Memory B cell (primary cell): ENCODE data around the gene FAM111A.
A peak's percentile ranks its signal among the peaks of the same experiment; 100 is the strongest.
"Not testable (repeated sequence)": the region's sequence is repeated elsewhere in the genome, so short reads cannot be mapped to it uniquely, and the experiment has no call there.

Experiments
- ATAC-seq: fragments of 150-1000 bp; cut with Tn5 transposase; 2 replicates; pipeline ENCODE4 v1.10.0; 2021; ENCODE audit warnings: low read depth, mild to moderate bottlenecking, moderate library complexity
- DNase-seq, 2 donors: peaks; one replicate each; pipeline ENCODE4 v3.0.0; 2022; ENCODE audit warnings: low spot score in 2 of 2
- H3K27ac Mint-ChIP-seq: one replicate; pipeline ENCODE4 v1.8.0; 2022; ENCODE audit warnings: mild to moderate bottlenecking, moderate library complexity, mixed read lengths
- H3K27me3 Mint-ChIP-seq: one replicate; pipeline ENCODE4 v1.8.0; 2022; ENCODE audit warnings: mixed read lengths
- H3K36me3 Mint-ChIP-seq: one replicate; pipeline ENCODE4 v1.8.0; 2022; ENCODE audit warnings: mild to moderate bottlenecking, mixed read lengths
- H3K4me1 Mint-ChIP-seq: one replicate; pipeline ENCODE4 v1.8.0; 2022; ENCODE audit warnings: mixed read lengths
- H3K4me3 Mint-ChIP-seq: one replicate; pipeline ENCODE4 v1.8.0; 2022; ENCODE audit warnings: mild to moderate bottlenecking, moderate library complexity, mixed read lengths
- H3K9me3 Mint-ChIP-seq: one replicate; pipeline ENCODE4 v1.8.0; 2022; ENCODE audit warnings: mixed read lengths

Gene FAM111A

DNA sequence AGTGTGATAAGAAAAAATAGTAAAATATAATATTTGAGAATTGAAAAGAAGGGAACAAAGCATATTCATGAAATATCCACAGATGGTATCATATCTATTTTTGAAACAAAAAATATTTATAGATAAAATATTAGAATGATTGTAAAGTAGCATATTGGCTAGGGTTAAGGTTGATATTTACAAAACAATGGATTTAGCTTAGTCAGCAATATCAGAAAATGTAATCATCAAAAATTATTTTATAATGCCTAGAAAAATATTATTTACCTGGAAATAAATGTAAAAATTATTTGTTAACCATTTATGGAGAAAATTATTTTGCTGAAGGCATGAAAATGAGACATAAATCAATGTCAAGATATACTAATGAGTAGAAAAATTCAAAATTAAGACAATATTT, 22.8 kb upstream of the FAM111A start:
- peaks cover 4% of the 10 kb centered on the region for H3K9me3 Mint-ChIP-seq
- ATAC-seq (no peak), DNase-seq (no peak)
- no peak overlapping the region for H3K27ac Mint-ChIP-seq
- peaks cover 27% of the 10 kb centered on the region for H3K36me3 Mint-ChIP-seq
- H3K4me1 Mint-ChIP-seq, result no peaks in the 10 kb centered on the region
- no peaks in the 10 kb centered on the region for H3K27me3 Mint-ChIP-seq
- no peak overlapping the region for H3K4me3 Mint-ChIP-seq

DNA sequence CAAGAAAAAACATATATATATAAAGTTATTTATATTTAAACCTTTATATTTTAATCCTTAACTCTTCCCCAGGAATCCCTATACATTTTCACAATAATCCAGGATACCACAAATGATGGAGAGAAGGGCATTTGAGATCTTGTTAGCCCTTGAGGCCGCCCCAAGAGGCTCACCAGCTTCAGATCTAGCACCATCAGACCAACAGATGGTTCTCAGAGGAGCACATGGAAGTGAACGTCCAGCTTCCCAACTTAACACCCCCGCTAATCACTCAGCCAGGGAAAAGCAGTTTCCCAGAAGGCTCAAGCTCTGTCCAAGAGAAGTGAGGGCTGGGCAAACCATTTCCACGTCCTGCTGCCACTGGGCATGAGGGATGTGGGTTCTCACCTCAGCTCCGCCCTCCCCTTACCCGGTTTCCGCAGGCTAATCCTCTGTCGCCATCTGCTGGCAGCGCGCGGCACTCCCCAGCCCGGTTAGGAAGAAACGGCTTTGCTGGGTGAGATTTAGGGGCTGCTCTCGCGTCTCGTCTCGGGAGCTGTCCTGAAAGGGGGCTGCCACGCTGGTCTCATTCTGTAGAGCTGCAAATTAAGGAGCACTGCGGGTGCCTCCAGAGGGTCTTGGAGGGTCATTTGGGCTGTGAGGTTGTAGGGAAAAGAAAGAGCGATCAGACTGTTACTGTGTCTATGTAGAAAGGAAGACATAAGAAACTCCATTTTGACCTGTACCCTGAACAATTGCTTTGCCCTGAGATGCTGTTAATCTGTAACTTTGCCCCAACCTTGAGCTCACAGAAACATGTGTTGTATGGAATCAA, 6.8 kb upstream of the FAM111A start:
- H3K27me3 Mint-ChIP-seq, result no peaks in the 10 kb centered on the region
- peaks cover 27% of the 10 kb centered on the region for H3K36me3 Mint-ChIP-seq
- peaks cover 4% of the 10 kb centered on the region for H3K4me1 Mint-ChIP-seq
- peak overlapping the region; percentile 18 for H3K4me3 Mint-ChIP-seq
- peaks cover 7% of the 10 kb centered on the region for H3K9me3 Mint-ChIP-seq
- H3K27ac Mint-ChIP-seq, result peak overlapping the region; percentile 20
- ATAC-seq (peak; percentile 99), DNase-seq (peak; percentile 87 to 96)

DNA sequence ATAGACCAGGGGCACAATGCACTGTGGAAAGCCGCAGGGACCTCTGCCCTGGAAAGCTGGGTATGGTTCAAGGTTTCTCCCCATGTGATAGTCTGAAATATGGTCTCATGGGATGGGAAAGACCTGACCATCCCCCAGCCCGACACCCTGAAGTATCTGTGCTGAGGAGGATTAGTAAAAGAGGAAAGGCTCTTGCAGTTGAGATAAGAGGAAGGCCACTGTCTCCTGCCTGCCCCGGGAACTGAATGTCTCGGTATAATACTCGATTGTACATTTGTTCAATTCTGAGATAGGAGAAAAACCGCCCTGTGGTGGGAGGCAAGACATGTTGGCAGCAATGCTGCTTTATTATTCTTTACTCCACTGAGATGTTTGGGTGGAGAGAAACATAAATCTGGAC, 6.1 kb upstream of the FAM111A start:
- H3K27me3 Mint-ChIP-seq, H3K27ac Mint-ChIP-seq, H3K4me1 Mint-ChIP-seq, ATAC-seq, H3K9me3 Mint-ChIP-seq, H3K4me3 Mint-ChIP-seq, DNase-seq: not testable (repeated sequence)
- H3K36me3 Mint-ChIP-seq, result peaks cover 23% of the 10 kb centered on the region

DNA sequence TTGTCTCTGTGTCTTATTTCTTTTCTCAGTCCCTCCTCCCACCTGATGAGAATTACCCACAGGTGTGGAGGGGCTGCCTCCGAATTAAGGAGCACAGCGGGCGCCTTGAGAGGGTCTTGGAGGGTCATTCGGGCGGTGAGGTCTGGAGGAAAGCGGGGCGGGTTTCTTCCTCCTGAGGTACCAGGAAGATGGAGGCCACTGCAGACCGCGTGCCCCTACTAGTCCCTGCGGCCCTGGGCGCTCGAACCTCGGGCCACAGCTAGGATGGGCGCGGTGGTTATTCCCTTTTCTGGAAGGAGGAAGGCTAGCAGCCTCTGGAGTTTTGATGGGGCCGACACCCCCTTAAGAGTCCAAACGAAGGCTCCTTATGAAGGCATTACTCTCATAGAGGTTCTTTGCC, 5.5 kb upstream of the FAM111A start:
- H3K4me3 Mint-ChIP-seq, result no peak overlapping the region
- ATAC-seq (no peak), DNase-seq (no peak)
- H3K36me3 Mint-ChIP-seq, result peaks cover 22% of the 10 kb centered on the region
- H3K27ac Mint-ChIP-seq, result no peak overlapping the region
- peaks cover 6% of the 10 kb centered on the region for H3K9me3 Mint-ChIP-seq
- H3K27me3 Mint-ChIP-seq, result no peaks in the 10 kb centered on the region
- peaks cover 16% of the 10 kb centered on the region for H3K4me1 Mint-ChIP-seq

DNA sequence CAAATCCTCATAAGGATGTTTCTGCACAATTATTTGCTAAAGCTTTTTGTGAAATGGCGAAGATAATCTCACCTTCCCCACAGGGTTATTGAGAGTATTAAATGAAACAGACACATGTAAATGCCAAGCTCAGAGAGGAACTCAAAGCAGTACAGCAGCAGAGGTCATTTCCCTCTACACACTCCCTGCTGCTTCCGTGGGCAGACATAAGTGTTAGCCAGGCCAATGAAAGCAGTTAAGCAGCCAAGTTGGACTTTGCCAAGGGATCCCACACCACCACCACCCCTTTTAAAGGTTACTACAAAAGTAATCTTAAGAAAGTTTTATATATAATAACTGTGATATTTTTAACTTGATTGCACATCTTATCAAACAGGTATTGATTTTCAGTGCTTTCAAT, 4.0 kb upstream of the FAM111A start:
- ATAC-seq (no peak), DNase-seq (no peak)
- Mint-ChIP-seq H3K27me3 (no peaks in the 10 kb centered on the region), H3K36me3 (peaks cover 9% of the 10 kb centered on the region), H3K4me1 (peaks cover 27% of the 10 kb centered on the region), H3K9me3 (no peaks in the 10 kb centered on the region), H3K4me3 (no peak overlapping the region), H3K27ac (peak overlapping the region; percentile 16)

DNA sequence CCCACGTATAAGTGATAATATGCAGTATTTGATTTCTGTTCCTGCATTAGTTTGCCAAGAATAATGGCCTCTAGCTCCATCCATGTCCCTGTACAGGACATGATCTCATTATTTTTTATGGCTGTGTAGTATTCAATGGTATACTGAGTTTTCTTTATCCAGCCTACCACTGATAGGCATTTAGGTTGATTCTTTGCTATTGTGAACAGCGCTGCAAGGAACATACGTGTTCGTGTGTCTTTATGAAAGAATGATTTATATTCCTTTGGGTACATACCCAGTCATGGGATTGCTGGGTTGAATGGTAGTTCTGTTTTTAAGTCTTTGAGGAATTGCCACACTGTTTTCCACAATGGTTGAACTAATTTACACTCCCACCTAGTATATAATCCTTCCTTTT, 1.5 kb upstream of the FAM111A start:
- DNase-seq (no peak), ATAC-seq (no peak)
- Mint-ChIP-seq H3K4me1 (peaks cover 43% of the 10 kb centered on the region), H3K9me3 (no peaks in the 10 kb centered on the region), H3K4me3 (no peak overlapping the region), H3K27me3 (no peaks in the 10 kb centered on the region), H3K27ac (peak overlapping the region; percentile 97), H3K36me3 (peaks cover 5% of the 10 kb centered on the region)

DNA sequence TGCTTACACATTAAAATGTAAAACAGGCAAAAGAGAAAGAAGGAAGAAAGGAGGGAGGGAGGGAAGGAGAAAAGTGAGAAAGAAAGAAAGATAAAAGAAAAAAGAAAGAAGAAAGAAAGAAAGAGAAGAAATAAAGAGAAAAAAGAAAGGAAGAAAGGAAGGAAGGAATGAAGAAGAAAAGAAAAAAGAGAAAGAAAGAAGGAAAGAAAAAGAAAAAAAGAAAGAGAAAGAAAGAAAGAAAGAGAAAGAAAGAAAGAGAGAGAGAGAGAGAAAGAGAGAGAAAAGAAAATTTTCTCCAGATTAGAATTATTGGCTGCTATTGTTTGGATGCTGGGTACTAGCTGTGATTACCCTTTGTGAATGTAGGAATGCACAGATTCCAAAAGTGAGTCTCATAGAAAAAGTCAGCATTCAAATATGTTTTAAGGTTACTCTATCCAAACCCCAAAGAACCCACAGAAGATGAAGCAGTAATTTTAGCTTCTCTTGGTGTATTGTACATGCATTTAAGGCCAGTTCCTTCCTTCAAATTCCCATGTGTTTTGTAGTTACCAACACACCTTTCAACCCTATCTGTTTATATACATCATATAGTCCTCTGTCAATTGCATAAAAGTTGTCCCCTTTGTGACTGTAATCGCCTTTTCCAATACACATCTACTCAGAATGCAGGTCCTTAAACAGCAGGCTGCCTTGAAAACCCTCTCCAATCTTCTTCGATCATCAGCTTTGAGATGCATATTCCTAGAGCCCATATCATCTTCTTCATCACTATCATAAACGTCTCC, 789 bp upstream of the FAM111A start:
- peak; percentile 1 for ATAC-seq

DNA sequence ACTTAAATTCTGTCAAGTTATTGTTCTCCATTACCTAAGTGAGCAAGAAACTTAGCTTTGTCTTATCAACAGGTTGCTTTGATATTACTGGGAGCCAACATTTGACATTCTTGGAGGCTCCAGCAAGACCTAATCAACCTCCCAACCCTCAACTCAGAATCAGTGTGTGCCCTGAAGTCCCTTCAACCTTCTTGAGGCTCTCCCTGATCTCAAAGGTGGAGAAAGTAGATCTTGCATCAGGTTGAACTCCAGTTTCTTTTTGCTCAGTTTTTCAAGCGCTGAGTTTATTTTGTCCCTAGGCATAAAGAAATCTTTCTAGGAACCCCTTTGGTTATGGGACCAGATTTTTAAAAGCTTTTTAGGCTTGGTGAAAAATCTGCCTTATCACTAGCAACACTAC, 1.4 kb downstream of the FAM111A start:
- H3K4me1 Mint-ChIP-seq, result peaks cover 63% of the 10 kb centered on the region
- DNase-seq (no peak), ATAC-seq (no peak)
- H3K27me3 Mint-ChIP-seq, result no peaks in the 10 kb centered on the region
- no peaks in the 10 kb centered on the region for H3K9me3 Mint-ChIP-seq
- H3K36me3 Mint-ChIP-seq, result no peaks in the 10 kb centered on the region
- H3K27ac Mint-ChIP-seq, result peak overlapping the region; percentile 97
- H3K4me3 Mint-ChIP-seq, result peak overlapping the region; percentile 99

More for the DNA sequence above, 789 bp upstream of the FAM111A start:
- no peaks in the 10 kb centered on the region for H3K9me3 Mint-ChIP-seq
- H3K36me3 Mint-ChIP-seq, result peaks cover 5% of the 10 kb centered on the region
- DNase-seq, result no peak
- H3K27me3 Mint-ChIP-seq, result no peaks in the 10 kb centered on the region
- peaks cover 43% of the 10 kb centered on the region for H3K4me1 Mint-ChIP-seq
- peak overlapping the region; percentile 97 for H3K27ac Mint-ChIP-seq
- H3K4me3 Mint-ChIP-seq, result peak overlapping the region; percentile 99

DNA sequence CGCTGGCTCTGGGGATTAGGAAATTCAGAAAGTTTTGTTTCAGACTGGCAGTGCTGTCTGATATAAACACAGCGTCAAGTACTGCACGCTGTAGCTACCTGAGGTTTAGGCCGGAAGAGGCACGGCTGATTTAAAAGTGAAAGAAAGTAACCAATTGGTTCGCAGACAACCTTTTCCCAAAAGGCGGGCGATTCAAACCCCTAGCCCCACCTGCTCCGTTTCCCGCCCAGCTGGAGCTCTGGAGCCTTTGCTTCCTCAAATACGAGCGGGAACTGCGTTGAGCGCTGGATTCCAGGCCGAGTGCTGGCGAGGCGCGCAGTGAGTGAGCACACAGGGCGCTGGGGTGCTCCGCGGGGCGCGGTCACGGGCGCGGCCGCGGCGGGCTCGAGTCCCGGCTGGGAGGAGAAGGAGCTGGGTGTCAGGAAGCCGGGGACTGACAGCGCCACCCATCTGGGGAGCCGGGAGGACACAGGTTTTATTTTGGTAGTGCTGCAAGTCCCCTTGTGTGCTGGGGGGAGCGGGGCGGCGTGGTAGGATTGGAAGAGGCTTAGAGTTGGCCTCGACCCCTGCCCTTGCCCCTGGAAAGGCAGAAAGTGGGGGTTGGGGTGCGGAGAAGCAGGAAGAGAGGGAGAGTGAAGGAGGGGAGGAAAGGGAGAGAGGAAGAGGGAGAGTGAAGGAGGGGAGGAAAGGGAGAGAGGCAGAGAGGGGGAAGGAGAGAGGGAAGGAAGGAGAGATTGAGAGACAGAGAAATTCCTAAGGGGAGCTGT, 2.1 kb downstream of the FAM111A start:
- Mint-ChIP-seq H3K27me3 (no peaks in the 10 kb centered on the region), H3K4me3 (peak overlapping the region; percentile 99), H3K4me1 (peaks cover 65% of the 10 kb centered on the region), H3K27ac (peak overlapping the region; percentile 97), H3K36me3 (no peaks in the 10 kb centered on the region), H3K9me3 (no peaks in the 10 kb centered on the region)
- peak; percentile 63 for ATAC-seq
- peak; percentile 60 for DNase-seq

DNA sequence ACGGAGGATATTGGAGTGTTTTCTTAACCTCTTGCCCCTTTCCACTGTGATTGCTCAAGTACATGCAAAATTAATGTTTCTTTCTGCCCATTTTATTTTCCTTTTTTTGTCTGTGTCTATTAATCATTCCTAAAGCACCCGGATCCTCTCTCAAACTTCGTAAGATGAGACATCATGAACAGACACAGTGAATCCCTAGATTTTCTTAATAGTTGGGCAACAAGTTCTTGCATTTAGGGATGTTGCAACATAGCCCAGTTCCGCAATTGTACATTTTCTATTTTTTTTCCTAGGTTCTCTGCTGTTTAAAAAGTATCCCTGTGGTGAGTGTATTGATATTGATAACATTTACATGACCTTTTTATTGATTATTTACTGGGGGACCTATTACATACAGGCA, 2.9 kb downstream of the FAM111A start:
- DNase-seq (no peak), ATAC-seq (no peak)
- Mint-ChIP-seq H3K27ac (peak overlapping the region; percentile 97), H3K9me3 (no peaks in the 10 kb centered on the region), H3K4me3 (peak overlapping the region; percentile 99), H3K4me1 (peaks cover 65% of the 10 kb centered on the region), H3K27me3 (no peaks in the 10 kb centered on the region), H3K36me3 (no peaks in the 10 kb centered on the region)

DNA sequence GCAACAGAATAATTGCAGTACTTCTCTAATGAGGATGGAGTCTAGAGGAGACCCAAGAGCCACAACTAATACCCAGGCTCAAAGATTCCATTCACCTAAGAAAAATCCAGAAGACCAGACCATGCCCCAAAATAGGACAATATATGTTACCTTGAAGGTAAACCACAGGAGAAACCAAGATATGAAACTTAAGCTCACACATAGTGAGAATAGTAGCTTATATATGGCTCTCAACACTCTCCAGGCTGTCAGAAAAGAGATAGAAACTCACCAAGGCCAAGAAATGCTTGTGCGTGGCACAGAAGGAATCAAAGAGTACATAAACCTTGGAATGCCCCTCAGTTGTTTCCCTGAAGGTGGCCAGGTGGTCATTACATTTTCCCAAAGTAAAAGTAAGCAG, 9.1 kb downstream of the FAM111A start:
- H3K27ac Mint-ChIP-seq, result peak overlapping the region; percentile 88
- ATAC-seq, result no peak
- no peak for DNase-seq
- peaks cover 40% of the 10 kb centered on the region for H3K4me1 Mint-ChIP-seq
- H3K9me3 Mint-ChIP-seq, result no peaks in the 10 kb centered on the region
- H3K4me3 Mint-ChIP-seq, result peak overlapping the region; percentile 87
- no peaks in the 10 kb centered on the region for H3K36me3 Mint-ChIP-seq
- H3K27me3 Mint-ChIP-seq, result no peaks in the 10 kb centered on the region

DNA sequence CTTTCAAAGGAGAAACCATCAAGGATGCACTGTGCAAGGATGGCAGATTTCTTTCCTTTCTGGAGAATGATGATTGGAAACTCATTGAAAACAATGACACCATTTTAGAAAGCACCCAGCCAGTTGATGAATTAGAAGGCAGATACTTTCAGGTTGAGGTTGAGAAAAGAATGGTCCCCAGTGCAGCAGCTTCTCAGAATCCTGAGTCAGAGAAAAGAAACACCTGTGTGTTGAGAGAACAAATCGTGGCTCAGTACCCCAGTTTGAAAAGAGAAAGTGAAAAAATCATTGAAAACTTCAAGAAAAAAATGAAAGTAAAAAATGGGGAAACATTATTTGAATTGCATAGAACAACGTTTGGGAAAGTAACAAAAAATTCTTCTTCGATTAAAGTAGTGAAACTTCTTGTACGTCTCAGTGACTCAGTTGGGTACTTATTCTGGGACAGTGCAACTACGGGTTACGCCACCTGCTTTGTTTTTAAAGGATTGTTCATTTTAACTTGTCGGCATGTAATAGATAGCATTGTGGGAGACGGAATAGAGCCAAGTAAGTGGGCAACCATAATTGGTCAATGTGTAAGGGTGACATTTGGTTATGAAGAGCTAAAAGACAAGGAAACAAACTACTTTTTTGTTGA, 9.8 kb downstream of the FAM111A start:
- peak; percentile 74 for ATAC-seq
- Mint-ChIP-seq H3K4me1 (peaks cover 35% of the 10 kb centered on the region), H3K9me3 (no peaks in the 10 kb centered on the region), H3K4me3 (peak overlapping the region; percentile 87), H3K27ac (peak overlapping the region; percentile 88), H3K36me3 (no peaks in the 10 kb centered on the region), H3K27me3 (no peaks in the 10 kb centered on the region)
- no peak for DNase-seq

DNA sequence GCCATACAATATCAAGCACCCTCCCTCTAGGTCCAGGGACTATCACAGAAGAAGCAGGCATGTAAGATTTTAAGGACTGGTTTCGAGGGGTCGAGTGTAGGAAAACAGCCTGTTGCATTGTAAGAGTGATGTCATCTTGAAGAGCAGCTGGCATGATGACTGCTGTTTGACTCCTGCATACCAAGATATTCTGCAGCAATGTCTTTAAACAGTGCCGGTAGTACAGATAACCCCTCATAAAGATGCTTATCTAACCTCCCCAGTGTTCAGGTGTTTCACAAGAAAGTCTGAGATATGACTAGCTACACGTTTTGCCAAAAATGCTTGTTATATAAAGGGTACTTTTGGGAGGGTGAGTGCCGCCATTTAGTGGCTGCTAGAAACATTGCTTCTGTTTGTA, 12.0 kb downstream of the FAM111A start:
- no peaks in the 10 kb centered on the region for H3K36me3 Mint-ChIP-seq
- no peak for ATAC-seq
- H3K27ac Mint-ChIP-seq, result no peak overlapping the region

More for the DNA sequence above, 12.0 kb downstream of the FAM111A start:
- Mint-ChIP-seq H3K4me3 (no peak overlapping the region), H3K9me3 (no peaks in the 10 kb centered on the region), H3K27me3 (no peaks in the 10 kb centered on the region), H3K4me1 (peaks cover 27% of the 10 kb centered on the region)
- no peak for DNase-seq
